ENCODE measurements around the gene RIBC2. TPM values are rescaled to one million over a fixed set of nuclear protein-coding genes. Genes with fewer than 3 reads are reported as not detected.
A peak's percentile ranks its signal among the peaks of the same experiment; 100 is the strongest.
"Not testable (repeated sequence)": the region's sequence is repeated elsewhere in the genome, so short reads cannot be mapped to it uniquely, and the experiment has no call there.

The RIBC2 gene
- total RNA-seq, 1 donor from 2014 or later: 0.39 TPM

GRCh38 chr22:45424241-45424731, 10.8 kb downstream of the RIBC2 start:
- DNase-seq (ENCODE audit: low read depth in 2 of 2): no peak

DNA sequence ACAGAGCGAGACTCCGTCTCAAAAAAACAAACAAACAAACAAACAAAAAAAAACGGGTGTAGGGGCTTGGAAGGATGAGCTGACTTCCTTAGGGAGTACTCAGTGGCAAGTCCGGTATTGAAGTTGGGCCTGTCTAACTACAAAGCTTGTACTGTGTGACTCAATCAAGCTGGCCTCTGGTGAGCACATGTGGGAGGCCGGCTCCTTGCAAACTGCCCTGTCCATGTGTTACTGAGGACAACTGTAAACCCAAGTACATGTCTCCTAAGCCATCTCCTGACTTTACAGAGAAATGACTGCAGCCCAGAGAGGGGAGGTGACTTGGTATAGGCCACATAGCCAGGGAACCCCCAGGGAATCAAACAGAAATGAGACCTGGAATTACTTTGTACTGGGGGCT, 11.6 kb downstream of the RIBC2 start:
- DNase-seq (ENCODE audit: low read depth in 2 of 2): no peak

- no peak for DNase-seq (ENCODE audit: low read depth in 2 of 2)
These were observed 12.2 kb downstream of the RIBC2 start for GRCh38 chr22:45425531-45426265.

- no peak for DNase-seq (ENCODE audit: low read depth in 2 of 2)
These were observed 12.9 kb downstream of the RIBC2 start for GRCh38 chr22:45426387-45426786.

- no peak for DNase-seq (ENCODE audit: low read depth in 2 of 2)
These were observed 13.6 kb downstream of the RIBC2 start for GRCh38 chr22:45427114-45427513.

DNA sequence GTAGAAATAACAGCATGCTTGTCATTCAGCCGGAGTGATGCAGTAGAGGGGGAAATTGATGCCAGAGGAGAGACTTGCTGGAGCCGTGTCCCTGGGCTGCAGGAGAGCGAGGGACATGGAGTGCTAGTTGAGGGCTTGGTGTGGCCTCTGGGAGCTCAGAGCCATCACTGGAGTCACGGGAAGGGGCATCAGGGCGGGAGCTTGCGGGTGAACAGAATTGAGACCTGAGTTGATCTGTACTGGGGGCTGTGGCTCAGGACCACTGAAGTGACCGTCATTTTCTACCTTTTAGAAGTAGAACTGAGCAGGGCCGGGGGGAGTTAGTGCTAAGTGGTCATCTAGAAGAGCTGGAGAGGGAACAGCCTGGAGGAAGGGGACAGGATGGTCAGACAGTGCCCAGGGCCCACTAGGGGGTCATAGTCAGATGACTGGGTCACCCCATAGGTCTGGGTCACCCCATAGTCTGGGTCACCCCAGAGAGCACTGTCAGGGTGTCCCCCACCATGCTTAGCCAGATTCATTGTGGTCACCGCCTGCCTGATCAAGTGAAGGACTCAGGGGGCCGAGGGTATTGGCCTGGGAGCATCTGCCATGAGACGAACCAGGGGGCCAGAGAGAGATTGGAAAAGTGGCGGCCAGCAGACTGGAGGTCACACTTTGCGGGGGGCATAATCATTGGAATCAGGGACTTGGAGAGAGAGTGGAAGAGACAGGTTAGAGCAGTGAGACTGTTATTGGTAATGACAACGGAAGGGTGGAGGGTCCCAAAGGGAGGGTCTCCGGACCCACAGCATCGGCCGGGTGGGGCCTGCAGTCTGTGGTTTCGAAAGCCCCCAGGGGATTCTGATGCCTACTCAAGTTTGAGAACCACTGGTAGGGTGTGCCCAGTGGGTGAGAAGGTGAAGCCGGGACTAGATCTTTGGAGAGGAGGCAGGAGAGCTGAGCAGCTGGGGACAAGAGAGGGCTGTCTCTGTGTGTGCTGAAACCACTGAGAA, 15.2 kb downstream of the RIBC2 start:
- DNase-seq (ENCODE audit: low read depth in 2 of 2): no peak

GRCh38 chr22:45429424-45429823, 15.9 kb downstream of the RIBC2 start:
- DNase-seq (ENCODE audit: low read depth in 2 of 2): no peak

DNA sequence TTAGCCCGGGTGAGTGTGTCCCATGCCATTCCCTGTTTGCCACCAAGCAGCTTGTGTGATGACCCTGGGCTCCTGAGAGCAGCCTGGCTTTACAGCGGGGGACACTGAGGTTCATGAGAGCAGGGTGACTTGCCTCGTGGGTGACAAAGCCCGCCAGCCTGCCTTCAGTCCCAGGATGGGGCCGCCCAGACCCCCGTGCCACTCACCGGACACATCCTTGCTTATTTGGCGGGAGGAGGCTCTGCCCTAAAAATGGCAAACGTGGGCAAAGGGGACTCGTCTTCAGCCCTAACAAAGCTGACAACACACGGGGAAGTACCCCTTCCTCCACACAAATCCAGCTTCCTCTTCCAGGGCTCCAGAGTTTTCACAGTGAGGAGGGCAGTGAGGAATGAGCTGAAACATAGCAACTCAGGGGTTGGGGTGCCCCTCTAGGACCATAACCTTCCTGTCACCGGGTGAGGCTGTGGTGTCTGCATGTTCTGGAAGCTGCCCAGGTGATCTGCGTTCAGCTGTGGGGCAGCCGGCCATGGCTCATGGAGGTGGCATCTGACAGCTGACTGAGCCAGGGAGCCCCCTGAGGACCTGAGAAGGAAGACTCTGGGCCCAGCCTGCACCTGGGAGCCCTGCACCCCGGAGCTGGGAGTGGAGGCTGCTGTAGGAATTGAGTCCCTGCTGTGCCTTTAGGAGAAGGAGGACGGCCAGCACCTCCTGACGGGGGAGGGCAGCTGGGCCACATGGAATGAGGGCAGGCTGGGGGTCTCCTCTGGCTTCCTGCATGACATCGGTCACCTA, 16.7 kb downstream of the RIBC2 start:
- DNase-seq (ENCODE audit: low read depth in 2 of 2): no peak

DNA sequence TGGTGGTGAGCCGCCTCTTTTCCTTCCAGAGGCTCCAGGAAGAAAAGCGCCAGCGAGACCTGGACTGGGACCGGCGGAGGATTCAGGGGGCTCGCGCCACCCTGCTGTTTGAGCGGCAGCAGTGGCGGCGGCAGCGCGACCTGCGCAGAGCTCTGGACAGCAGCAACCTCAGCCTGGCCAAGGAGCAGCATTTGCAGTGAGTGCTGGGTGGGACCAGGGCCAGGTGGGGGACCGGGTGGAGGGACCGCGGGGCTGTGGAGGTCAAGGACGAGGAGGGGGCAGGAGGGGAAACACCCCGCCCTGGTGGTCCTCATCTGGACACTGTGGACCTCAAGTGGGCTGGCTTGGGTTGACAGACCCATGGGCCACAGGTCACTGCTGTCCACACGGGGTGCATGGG, 17.4 kb downstream of the RIBC2 start:
- DNase-seq (ENCODE audit: low read depth in 2 of 2): no peak

- DNase-seq (ENCODE audit: low read depth in 2 of 2): no peak
These were observed 21.5 kb downstream of the RIBC2 start for GRCh38 chr22:45434981-45435380.

DNA sequence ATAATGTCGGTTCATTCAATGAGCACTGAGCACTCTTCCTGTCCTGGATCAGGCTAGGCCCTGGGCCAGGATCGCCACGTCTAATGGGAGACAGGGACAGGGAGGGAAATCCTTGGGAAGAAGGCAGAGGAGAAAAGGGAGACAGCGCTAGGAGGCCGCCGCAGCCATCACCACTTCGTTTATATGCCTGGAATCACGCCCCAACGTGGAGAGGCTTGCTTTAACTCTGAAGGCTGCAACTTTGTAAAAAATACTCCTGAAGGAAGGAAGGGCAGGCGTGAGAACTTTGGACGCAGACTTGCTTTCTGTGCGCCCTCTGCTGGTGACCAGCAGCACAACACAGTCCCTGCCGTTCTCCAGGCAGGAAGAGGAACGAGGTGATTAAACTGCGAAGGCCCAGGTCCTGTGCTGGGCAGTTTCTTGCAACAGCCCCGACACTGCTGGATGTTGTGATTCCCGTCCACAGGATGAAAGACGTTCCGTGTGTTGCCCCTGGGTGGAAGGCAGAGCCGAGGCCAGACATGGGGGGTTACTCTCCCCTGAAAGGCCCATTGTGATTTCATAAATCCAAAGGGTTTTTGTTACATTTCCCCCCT, 22.1 kb downstream of the RIBC2 start:
- peak; percentile 77 to 88 for DNase-seq (ENCODE audit: low read depth in 2 of 2)

GRCh38 chr22:45436871-45437517, 23.5 kb downstream of the RIBC2 start:
- not testable (repeated sequence) for DNase-seq (ENCODE audit: low read depth in 2 of 2)

DNA sequence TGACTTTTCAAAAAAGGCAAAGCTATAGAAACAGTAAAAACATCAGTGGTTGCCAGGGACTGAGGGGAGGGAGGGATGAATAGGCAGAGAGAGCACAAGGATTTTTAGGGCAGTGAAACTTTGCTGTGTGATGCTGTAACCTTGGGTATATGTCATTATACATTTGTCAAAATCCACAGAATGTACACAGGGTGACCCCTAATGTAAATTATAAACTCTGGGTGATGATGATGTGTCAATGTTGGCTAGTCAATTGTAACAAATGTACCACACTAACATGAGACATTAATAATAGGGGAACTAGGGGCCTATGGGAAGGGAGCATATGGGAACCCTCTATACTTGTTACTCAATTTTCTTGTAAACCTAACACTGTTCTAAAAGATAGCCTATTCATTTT, 24.8 kb downstream of the RIBC2 start:
- no peak for DNase-seq (ENCODE audit: low read depth in 2 of 2)

DNA sequence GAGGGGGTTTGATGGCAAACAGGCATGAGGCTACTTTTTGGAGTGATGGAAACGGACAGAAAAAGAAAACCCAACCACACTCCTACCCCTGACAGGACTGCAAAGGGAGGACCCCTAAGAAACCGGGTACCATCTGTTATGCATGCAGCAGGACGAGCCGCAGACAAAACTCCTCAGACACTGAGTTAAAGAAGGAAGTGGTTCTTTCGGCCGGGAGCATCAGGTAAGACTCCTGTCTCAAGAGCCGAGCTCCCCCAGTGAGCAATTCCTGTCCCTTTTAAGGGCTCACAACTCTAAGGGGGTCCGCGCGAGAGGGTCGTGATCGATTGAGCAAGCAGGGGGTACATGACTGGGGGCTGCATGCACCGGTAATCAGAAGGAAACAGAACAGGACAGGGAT, 27.2 kb downstream of the RIBC2 start:
- not testable (repeated sequence) for DNase-seq (ENCODE audit: low read depth in 2 of 2)

- peak; percentile 36 to 42 for DNase-seq (ENCODE audit: low read depth in 2 of 2)
These were observed 27.6 kb downstream of the RIBC2 start for GRCh38 chr22:45441138-45441537.

DNA sequence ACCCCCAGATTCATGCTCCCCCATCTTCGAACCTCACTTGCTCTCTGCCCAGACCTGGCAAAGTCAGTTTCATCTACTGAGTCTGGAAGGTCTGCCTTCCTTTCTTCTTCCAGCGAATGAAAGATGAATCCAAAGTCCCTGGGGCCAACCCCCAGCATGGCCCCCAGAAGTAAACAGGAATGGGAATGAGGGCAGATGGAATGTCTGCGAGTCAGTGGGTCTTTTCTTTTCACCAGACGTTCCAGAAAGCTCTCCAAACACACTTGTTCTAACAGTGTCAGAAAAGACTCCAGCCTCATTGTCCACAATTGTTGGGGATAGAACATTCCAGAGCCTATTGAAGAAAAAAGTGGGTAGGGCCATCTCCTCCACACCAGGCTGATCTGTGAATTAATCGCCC, 28.6 kb downstream of the RIBC2 start:
- no peak for DNase-seq (ENCODE audit: low read depth in 2 of 2)

GRCh38 chr22:45444168-45444567, 30.7 kb downstream of the RIBC2 start:
- DNase-seq (ENCODE audit: low read depth in 2 of 2): no peak

DNA sequence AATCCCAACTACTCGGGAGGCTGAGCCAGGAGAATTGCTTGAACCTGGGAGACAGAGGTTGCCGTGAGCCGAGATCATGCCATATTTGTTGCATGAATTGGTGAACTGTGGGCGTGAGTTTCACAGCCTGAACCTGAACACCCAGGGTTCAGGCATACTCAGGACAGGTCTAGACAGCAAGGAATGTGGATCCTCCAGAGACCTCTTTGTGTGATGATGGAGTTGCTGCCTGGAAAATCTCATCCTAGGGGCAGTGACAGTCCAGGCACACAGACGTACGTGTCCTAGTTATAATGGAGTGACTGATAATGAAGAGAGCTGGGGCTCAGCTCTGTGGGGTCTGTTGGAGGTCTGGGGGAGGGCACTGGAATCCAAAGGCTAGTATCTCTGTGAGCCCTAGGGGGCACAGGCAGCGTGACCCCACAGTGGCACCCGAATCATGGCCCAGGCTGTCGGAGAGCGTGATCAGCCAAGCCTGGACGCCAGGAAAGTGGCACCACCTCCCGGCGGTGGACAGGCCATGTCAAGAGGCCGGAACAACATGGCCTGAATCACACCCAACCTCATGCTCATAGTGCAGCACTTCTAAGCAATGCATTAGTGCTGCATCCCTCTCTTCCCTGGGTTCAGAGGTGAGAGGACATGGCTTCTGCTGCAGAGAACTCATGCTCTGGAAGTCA, 31.7 kb downstream of the RIBC2 start:
- DNase-seq (ENCODE audit: low read depth in 2 of 2): no peak

GRCh38 chr22:45446216-45446615, 32.7 kb downstream of the RIBC2 start:
- no peak for DNase-seq (ENCODE audit: low read depth in 2 of 2)

DNA sequence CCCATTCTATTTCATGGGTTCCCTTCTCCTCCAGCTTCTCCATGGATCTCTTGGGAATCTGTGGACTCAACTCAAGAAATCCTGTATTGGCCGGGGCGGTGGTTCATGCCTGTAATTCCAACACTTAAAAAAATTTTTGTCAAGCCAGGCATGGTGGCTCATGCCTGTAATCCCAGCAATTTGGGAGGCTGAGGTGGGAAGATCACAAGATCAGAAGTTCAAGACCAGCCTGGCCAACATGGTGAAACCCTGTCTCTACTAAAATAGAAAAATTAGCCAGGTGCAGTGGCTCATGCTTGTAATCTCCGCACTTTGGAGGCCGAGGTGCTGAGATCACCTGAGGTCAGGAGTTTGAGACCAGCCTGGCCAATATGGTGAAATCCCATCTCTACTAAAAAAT, 34.1 kb downstream of the RIBC2 start:
- not testable (repeated sequence) for DNase-seq (ENCODE audit: low read depth in 2 of 2)
